Bronchial epithelial cell (primary cell): ENCODE data around the gene ABCD4. TPM values are rescaled to one million over a fixed set of nuclear protein-coding genes. Genes with fewer than 3 reads are reported as not detected.

ENCODE experiments used
- DNase-seq: peaks from one replicate; pipeline ENCODE4 v3.0.0-alpha.2; 2010; ENCODE audit warnings: low read depth
- FAIRE-seq: peaks from 2 replicates; lab custom pipeline; 2011; peaks lifted over from hg19 to GRCh38; lab: Jason Lieb, UNC
- H3K27me3 ChIP-seq: 2 replicates; pipeline ENCODE4 v1.5.1; 2011; ENCODE audit warnings: low read length; ENCODE audit not compliant: control insufficient read depth, insufficient read depth
- H3K36me3 ChIP-seq: 2 replicates; pipeline ENCODE4 v1.5.1; 2011; ENCODE audit warnings: low read length; ENCODE audit not compliant: control insufficient read depth, insufficient read depth
- H3K4me3 ChIP-seq: 2 replicates; pipeline ENCODE4 v1.5.1; 2011; ENCODE audit warnings: mild to moderate bottlenecking, low read depth, low read length, control low read depth
- total RNA-seq: library from RNA; depleted of rRNA; stranded (reverse); fragments of >200 nt; gene quantifications from 2 replicates; pipeline ENCODE4 v1.2.1, GENCODE V29; 2014
- TF ChIP-seq, protein P1 (sequence below): IDR thresholded peaks from 2 replicates; pipeline ENCODE4 v1.5.1; 2011; ENCODE audit warnings: mild to moderate bottlenecking, moderate library complexity, low read length, control low read depth, inconsistent platforms; ENCODE audit not compliant: insufficient read depth, severe bottlenecking

Gene ABCD4
- total RNA-seq, 1 donor from 2014 or later: 13.2 TPM

DNA sequence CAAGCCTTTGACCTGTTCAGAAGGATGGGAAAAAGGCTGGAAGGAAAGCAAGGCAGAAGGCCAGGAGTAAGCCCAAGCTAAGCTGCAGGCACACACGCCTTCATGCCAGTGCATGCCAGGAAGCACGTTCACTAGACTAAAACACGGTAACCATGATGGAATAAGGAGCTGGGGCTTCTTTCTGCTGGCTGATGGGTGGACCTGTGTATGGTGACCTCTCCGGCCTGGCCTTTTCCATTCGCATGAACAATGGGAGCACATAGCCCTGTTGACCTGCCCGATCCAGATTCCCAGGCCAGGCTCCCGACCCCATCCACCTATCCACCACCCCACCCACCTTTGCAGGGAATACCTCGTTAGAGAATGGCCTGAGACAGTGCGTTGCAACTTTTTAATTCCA, 40.7 kb downstream of the ABCD4 start:
- FAIRE-seq (peak; percentile 66), DNase-seq (no peak)
- H3K36me3 ChIP-seq: no peaks in the 10 kb centered on the region
- H3K27me3 ChIP-seq: peaks cover 7% of the 10 kb centered on the region
- no peak overlapping the region for H3K4me3 ChIP-seq
- TF ChIP-seq, protein P1, sequence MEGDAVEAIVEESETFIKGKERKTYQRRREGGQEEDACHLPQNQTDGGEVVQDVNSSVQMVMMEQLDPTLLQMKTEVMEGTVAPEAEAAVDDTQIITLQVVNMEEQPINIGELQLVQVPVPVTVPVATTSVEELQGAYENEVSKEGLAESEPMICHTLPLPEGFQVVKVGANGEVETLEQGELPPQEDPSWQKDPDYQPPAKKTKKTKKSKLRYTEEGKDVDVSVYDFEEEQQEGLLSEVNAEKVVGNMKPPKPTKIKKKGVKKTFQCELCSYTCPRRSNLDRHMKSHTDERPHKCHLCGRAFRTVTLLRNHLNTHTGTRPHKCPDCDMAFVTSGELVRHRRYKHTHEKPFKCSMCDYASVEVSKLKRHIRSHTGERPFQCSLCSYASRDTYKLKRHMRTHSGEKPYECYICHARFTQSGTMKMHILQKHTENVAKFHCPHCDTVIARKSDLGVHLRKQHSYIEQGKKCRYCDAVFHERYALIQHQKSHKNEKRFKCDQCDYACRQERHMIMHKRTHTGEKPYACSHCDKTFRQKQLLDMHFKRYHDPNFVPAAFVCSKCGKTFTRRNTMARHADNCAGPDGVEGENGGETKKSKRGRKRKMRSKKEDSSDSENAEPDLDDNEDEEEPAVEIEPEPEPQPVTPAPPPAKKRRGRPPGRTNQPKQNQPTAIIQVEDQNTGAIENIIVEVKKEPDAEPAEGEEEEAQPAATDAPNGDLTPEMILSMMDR: no peak

DNA sequence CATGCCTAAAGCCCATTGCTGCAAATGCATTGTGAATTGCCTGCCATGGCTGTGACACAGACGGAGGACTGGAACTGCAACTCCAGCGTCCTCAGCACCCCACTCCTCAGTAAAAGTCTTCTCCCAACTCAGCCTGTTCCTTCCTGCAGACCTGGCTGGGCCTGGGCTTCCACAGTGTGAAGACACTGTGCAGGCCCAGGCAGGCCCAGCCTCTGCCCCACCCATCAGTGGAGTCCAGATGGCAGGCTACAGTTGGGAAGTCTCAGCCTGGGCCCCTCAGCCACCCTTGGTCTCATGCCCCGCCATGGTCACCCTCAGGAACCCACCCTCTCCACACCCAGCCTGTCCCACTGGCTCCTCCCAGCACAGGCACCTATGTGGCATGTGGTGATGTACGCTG, 41.4 kb downstream of the ABCD4 start:
- no peak overlapping the region for H3K4me3 ChIP-seq
- peak; percentile 48 for DNase-seq
- no peak for FAIRE-seq
- H3K27me3 ChIP-seq: peaks cover 7% of the 10 kb centered on the region
- H3K36me3 ChIP-seq: no peaks in the 10 kb centered on the region
- TF ChIP-seq, protein P1: no peak

DNA sequence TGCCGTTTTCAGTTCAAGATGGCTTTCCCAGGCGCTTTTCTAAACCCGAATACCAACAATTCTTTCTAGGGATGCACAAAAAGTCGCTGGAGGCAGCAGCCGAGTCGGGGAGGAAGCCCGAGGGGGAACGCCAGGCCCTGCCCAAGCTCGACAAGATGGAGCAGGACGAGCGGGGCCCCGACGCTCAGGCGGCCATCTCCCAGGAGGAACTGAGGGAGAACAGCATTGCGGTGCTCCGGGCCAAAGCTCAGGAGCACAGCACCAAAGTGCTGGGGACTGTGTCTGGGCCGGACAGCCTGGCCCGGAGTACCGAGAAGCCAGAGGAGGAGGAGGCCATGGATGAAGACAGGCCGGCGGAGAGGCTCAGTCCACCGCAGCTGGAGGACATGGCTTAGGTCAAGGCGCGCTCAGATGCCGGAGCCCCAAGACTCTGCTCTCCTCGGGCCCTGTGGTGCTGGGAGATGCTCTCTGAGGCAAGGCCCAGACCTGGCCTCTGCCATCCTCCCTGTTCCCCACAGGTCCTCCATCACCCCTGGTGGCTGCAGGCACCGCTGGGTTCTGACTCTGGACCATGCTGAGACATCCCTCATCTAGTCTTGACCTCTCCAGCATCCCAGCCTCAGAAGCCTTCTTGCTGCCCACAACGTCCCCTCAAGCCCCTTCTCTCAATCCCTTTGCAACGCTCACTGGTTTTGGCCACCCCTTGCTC, 42.1 kb downstream of the ABCD4 start:
- no peaks in the 10 kb centered on the region for H3K36me3 ChIP-seq
- FAIRE-seq (no peak), DNase-seq (no peak)
- no peak overlapping the region for H3K4me3 ChIP-seq
- TF ChIP-seq, protein P1: no peak
- peaks cover 7% of the 10 kb centered on the region for H3K27me3 ChIP-seq

DNA sequence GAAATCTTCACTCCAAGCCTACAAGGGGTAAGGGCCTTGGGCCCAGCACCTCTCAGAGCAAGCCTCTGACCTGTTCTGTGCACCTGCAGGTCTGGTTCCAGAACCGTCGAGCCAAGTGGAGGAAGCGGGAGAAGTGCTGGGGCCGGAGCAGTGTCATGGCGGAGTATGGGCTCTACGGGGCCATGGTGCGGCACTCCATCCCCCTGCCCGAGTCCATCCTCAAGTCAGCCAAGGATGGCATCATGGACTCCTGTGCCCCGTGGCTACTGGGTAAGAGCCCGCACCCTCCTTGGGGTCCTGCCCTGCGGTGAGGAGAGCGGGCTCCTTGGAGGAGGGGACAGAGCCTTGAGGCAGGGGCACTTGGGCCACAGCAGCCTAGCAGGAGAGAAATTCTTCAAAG, 43.2 kb downstream of the ABCD4 start:
- TF ChIP-seq, protein P1: no peak
- DNase-seq (no peak), FAIRE-seq (no peak)

DNA sequence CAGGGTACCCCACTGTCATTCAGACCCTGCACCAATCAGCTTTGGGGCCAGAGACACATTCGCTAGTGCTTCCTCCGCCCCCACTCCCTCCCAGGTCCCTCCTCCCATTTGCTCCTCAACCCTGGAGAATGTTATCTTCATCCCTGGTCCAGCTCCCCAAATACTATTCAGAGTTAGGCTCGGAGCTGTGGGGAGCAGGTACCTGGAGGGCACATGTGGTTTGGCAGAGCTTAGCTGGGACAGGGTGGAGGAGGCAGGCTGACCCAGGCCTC, 44.0 kb downstream of the ABCD4 start:
- TF ChIP-seq, protein P1: no peak
- Histone ChIP-seq H3K27me3 (peaks cover 10% of the 10 kb centered on the region), H3K4me3 (no peak overlapping the region), H3K36me3 (no peaks in the 10 kb centered on the region)
- DNase-seq (no peak), FAIRE-seq (no peak)

More for the DNA sequence above, 43.2 kb downstream of the ABCD4 start:
- Histone ChIP-seq H3K27me3 (peaks cover 10% of the 10 kb centered on the region), H3K4me3 (no peak overlapping the region), H3K36me3 (no peaks in the 10 kb centered on the region)
